ENCODE measurements around the gene JAKMIP1.

JAKMIP1 gene

GRCh38 chr4:6200011-6200921 is at the start of gene JAKMIP1:
Gene JAKMIP1, minus strand, starts transcription at chr4:6200549. Its CDS starts 87,699 bp downstream, at chr4:6112850.
- H3K4me3 ChIP-seq (replicated peaks; ENCODE audit: low read depth, low read length), result peak within 1 kb of the TSS; percentile 33
- no peak for DNase-seq (ENCODE audit: extremely low read depth, low read depth)
- TF ChIP-seq, protein P1, sequence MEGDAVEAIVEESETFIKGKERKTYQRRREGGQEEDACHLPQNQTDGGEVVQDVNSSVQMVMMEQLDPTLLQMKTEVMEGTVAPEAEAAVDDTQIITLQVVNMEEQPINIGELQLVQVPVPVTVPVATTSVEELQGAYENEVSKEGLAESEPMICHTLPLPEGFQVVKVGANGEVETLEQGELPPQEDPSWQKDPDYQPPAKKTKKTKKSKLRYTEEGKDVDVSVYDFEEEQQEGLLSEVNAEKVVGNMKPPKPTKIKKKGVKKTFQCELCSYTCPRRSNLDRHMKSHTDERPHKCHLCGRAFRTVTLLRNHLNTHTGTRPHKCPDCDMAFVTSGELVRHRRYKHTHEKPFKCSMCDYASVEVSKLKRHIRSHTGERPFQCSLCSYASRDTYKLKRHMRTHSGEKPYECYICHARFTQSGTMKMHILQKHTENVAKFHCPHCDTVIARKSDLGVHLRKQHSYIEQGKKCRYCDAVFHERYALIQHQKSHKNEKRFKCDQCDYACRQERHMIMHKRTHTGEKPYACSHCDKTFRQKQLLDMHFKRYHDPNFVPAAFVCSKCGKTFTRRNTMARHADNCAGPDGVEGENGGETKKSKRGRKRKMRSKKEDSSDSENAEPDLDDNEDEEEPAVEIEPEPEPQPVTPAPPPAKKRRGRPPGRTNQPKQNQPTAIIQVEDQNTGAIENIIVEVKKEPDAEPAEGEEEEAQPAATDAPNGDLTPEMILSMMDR (IDR thresholded peaks at IDR 0.05; ENCODE audit: low read depth, low read length, missing control alignments), result no peak

DNA sequence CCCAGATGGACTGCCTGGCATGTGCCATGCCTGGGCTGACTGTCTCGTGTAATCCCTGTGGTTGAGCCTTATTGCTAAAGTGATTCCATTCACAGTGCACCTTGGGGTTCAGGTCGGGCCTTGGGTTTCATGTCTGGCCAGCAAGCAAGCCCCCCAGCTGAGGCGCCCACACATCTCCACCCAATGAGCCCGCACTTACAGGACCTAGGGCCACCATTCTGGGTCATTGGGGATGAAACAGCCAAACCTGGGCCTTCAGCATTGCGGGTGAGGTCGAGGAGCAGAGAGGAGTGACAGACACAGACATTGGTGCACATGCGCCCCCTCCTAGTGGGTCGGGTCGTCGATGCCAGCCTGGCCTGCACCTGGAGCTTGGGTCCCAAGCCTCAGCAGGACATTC is 48.0 kb upstream of the JAKMIP1 start:
- H3K4me3 ChIP-seq (replicated peaks; ENCODE audit: low read depth, low read length), result no peak overlapping the region
- TF ChIP-seq, protein P1 (IDR thresholded peaks at IDR 0.05; ENCODE audit: low read depth, low read length, missing control alignments), result no peak
- DNase-seq (ENCODE audit: extremely low read depth, low read depth), result no peak

DNA sequence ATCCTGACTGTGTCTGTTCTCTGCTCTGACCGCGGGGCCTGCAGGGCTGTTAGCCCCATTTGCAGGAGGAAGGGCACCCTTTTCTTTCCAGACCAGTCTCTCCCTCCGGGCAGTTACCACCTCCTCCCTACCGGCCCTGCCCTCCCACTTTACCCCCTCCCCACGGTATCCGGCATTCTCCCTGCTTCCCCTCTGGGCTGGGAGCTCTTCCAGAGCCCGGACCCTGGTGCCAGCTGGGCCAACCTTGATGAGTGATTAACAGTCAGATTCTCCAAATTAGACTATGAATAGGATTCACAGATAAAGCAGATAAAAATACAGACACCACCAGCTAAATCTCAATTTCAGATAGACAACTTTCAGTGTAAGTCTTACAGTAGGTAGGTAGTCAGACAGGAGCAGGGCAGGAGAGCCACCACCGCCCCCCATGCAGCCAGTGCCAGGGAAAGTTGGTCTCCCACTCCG is 45.9 kb upstream of the JAKMIP1 start:
- no peak overlapping the region for H3K4me3 ChIP-seq (replicated peaks; ENCODE audit: low read depth, low read length)
- TF ChIP-seq, protein P1 (IDR thresholded peaks at IDR 0.05; ENCODE audit: low read depth, low read length, missing control alignments), result no peak

GRCh38 chr4:6245246-6246169 is 45.2 kb upstream of the JAKMIP1 start:
- DNase-seq (ENCODE audit: extremely low read depth, low read depth), result no peak
- TF ChIP-seq, protein P1 (IDR thresholded peaks at IDR 0.05; ENCODE audit: low read depth, low read length, missing control alignments), result no peak
- H3K4me3 ChIP-seq (replicated peaks; ENCODE audit: low read depth, low read length), result no peak overlapping the region

More for the DNA sequence above, 45.9 kb upstream of the JAKMIP1 start:
- DNase-seq (ENCODE audit: extremely low read depth, low read depth), result no peak

DNA sequence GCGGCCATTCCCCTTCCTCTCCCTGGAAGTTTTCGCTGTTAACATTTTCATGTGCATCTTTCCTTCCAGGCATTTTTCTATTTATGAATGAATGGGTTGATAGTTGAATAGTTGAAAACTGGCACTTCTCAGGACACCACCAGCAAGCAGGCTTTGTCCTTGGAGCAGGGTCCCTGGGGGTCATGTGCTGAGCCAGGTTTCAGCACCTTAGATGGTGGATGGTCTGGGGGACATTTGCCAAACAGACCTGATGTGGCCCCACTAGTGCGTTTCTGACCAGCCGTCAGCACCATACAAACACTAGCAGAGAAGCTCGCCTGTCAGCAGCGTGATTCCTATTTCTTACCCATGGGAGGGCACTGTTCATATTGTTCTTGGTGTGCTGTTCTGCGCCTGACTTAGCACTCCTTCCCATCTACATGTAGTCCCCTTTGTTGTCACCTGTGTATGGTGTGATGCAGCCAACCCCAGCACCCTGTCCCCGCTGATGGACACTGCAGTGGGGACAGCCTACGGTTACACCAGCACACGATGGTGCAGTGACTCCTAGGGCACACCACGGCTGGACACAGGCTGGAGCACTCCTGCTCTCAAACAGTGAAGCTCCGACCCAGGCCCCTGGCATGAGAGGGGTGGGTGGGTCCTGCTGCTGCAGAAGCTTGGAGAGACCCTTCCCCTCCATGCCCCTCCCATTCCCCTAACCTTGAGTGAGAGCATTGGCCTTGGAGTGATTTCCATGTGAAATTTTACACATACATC is 42.1 kb upstream of the JAKMIP1 start:
- TF ChIP-seq, protein P1 (IDR thresholded peaks at IDR 0.05; ENCODE audit: low read depth, low read length, missing control alignments), result no peak

More for the DNA sequence above, 42.1 kb upstream of the JAKMIP1 start:
- H3K4me3 ChIP-seq (replicated peaks; ENCODE audit: low read depth, low read length), result no peak overlapping the region
- no peak for DNase-seq (ENCODE audit: extremely low read depth, low read depth)
